H1 (cell line): Measurements from ENCODE around the gene EMX1. TPM values are rescaled to one million over a fixed set of nuclear protein-coding genes. Genes with fewer than 3 reads are reported as not detected.

ENCODE experiments used
- CBX5 ChIP-seq: fragments of 300-800, 300-1000 bp; sonication (generic); IDR thresholded peaks from 2 replicates; pipeline ENCODE4 v1.7.1; 2016; ENCODE audit warnings: antibody characterized with exemption, low read length, low read depth
- EZH2 ChIP-seq: fragments of 200-600 bp; sonication (generic); IDR thresholded peaks from 2 replicates; pipeline ENCODE4 v1.7.1; 2012; ENCODE audit warnings: low read depth, mild to moderate bottlenecking, moderate library complexity, low read length, inconsistent platforms; ENCODE audit not compliant: severe bottlenecking
- HDAC6 ChIP-seq: IDR thresholded peaks from one replicate; pipeline ENCODE4 v1.7.1; 2012; ENCODE audit warnings: low read depth, mild to moderate bottlenecking, inconsistent platforms, low read length, moderate library complexity
- KDM1A ChIP-seq: fragments of 200-600, 300-600 bp; sonication (generic); IDR thresholded peaks from 2 replicates; pipeline ENCODE4 v1.7.1; 2016; ENCODE audit warnings: mild to moderate bottlenecking, low read length, borderline replicate concordance
- KDM5A ChIP-seq: fragments of 200-600 bp; IDR thresholded peaks from 2 replicates; pipeline ENCODE4 v1.7.1; 2012; ENCODE audit warnings: mild to moderate bottlenecking, low read length, inconsistent platforms, mixed read lengths
- NRF1 ChIP-seq: IDR thresholded peaks from 2 replicates; pipeline ENCODE4 v1.6.1; 2011; ENCODE audit warnings: mild to moderate bottlenecking, low read depth, low read length, improper control_type of control experiment
- SIN3A ChIP-seq, 2 experiments: IDR thresholded peaks in 1 of 2; conservative IDR thresholded peaks in 1 of 2; 2 replicates each; pipeline ENCODE4 v1.6.1; 2011 to 2012; ENCODE audit warnings: low read length in 2 of 2, improper control_type of control experiment in 1 of 2, low read depth in 1 of 2, mild to moderate bottlenecking in 1 of 2
- TBP ChIP-seq: IDR thresholded peaks from 2 replicates; pipeline ENCODE4 v1.6.1; 2011; ENCODE audit warnings: low read depth, low read length, improper control_type of control experiment
- ZNF274 ChIP-seq: IDR thresholded peaks from 2 replicates; pipeline ENCODE4 v1.7.0; 2012; ENCODE audit warnings: low read length, borderline replicate concordance; ENCODE audit errors: extremely low read depth
- polyA plus RNA-seq, 7 experiments: library from polyadenylated mRNA; depleted of rRNA in 3 of 7; stranded (reverse) in 5 of 7; unstranded in 2 of 7; fragments of >200 nt in 5 of 7; fragments of 200-250 nt in 2 of 7; gene quantifications; 1 replicate in 5 of 7; 2 replicates in 1 of 7; 4 replicates in 1 of 7; pipeline versions ENCODE4 v1.2.1 to v1.2.3, GENCODE V29; 2011 to 2013; ENCODE audit warnings: missing spikeins in 2 of 7, mixed read lengths in 2 of 7
- total RNA-seq: library from RNA; stranded (reverse); fragmentation: NEBNext Ultra II Directional; extraction: Animal tissue kit (Norgen Biotek cat#: 25700); gene quantifications from 2 replicates; pipeline ENCODE4 v1.2.1, GENCODE V29; 2021
- TF ChIP-seq, protein P1 (sequence below): fragments of 300-600 bp; sonication (generic); IDR thresholded peaks from 2 replicates; pipeline ENCODE4 v1.7.1; 2012; ENCODE audit warnings: low read length, moderate library complexity, mild to moderate bottlenecking, inconsistent platforms; ENCODE audit not compliant: insufficient replicate concordance
- TF ChIP-seq, protein P2 (sequence below): IDR thresholded peaks from 2 replicates; pipeline ENCODE4 v1.6.1; 2011; ENCODE audit warnings: low read length, improper control_type of control experiment

Gene EMX1
- total and polyA plus RNA-seq, 2 of the 8 experiments (the other 6 are each of a cell fraction or from before 2014, with no cell fraction given), result 2.4 to 4.9 TPM

DNA sequence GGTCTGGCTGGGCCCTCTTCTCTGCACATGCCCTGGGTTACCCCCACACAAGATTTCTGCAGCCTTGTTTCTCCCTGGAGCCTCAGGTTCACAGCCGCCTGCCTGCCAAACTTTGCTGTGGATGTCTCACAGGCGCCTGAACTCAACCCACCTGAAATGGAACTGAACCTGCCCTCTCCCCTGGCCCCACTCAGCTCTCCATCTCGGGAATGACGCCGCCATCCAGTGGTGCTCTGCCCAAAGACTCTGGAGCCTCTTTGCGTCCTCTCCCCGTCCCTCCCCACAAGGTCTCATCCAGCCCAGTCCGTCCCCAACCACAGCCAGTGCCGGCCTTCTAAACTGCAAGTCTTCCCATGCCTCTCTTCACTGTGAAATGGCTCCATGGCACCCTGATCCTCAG is 29.1 kb downstream of the EMX1 start (continued):
- TF ChIP-seq, protein P1, sequence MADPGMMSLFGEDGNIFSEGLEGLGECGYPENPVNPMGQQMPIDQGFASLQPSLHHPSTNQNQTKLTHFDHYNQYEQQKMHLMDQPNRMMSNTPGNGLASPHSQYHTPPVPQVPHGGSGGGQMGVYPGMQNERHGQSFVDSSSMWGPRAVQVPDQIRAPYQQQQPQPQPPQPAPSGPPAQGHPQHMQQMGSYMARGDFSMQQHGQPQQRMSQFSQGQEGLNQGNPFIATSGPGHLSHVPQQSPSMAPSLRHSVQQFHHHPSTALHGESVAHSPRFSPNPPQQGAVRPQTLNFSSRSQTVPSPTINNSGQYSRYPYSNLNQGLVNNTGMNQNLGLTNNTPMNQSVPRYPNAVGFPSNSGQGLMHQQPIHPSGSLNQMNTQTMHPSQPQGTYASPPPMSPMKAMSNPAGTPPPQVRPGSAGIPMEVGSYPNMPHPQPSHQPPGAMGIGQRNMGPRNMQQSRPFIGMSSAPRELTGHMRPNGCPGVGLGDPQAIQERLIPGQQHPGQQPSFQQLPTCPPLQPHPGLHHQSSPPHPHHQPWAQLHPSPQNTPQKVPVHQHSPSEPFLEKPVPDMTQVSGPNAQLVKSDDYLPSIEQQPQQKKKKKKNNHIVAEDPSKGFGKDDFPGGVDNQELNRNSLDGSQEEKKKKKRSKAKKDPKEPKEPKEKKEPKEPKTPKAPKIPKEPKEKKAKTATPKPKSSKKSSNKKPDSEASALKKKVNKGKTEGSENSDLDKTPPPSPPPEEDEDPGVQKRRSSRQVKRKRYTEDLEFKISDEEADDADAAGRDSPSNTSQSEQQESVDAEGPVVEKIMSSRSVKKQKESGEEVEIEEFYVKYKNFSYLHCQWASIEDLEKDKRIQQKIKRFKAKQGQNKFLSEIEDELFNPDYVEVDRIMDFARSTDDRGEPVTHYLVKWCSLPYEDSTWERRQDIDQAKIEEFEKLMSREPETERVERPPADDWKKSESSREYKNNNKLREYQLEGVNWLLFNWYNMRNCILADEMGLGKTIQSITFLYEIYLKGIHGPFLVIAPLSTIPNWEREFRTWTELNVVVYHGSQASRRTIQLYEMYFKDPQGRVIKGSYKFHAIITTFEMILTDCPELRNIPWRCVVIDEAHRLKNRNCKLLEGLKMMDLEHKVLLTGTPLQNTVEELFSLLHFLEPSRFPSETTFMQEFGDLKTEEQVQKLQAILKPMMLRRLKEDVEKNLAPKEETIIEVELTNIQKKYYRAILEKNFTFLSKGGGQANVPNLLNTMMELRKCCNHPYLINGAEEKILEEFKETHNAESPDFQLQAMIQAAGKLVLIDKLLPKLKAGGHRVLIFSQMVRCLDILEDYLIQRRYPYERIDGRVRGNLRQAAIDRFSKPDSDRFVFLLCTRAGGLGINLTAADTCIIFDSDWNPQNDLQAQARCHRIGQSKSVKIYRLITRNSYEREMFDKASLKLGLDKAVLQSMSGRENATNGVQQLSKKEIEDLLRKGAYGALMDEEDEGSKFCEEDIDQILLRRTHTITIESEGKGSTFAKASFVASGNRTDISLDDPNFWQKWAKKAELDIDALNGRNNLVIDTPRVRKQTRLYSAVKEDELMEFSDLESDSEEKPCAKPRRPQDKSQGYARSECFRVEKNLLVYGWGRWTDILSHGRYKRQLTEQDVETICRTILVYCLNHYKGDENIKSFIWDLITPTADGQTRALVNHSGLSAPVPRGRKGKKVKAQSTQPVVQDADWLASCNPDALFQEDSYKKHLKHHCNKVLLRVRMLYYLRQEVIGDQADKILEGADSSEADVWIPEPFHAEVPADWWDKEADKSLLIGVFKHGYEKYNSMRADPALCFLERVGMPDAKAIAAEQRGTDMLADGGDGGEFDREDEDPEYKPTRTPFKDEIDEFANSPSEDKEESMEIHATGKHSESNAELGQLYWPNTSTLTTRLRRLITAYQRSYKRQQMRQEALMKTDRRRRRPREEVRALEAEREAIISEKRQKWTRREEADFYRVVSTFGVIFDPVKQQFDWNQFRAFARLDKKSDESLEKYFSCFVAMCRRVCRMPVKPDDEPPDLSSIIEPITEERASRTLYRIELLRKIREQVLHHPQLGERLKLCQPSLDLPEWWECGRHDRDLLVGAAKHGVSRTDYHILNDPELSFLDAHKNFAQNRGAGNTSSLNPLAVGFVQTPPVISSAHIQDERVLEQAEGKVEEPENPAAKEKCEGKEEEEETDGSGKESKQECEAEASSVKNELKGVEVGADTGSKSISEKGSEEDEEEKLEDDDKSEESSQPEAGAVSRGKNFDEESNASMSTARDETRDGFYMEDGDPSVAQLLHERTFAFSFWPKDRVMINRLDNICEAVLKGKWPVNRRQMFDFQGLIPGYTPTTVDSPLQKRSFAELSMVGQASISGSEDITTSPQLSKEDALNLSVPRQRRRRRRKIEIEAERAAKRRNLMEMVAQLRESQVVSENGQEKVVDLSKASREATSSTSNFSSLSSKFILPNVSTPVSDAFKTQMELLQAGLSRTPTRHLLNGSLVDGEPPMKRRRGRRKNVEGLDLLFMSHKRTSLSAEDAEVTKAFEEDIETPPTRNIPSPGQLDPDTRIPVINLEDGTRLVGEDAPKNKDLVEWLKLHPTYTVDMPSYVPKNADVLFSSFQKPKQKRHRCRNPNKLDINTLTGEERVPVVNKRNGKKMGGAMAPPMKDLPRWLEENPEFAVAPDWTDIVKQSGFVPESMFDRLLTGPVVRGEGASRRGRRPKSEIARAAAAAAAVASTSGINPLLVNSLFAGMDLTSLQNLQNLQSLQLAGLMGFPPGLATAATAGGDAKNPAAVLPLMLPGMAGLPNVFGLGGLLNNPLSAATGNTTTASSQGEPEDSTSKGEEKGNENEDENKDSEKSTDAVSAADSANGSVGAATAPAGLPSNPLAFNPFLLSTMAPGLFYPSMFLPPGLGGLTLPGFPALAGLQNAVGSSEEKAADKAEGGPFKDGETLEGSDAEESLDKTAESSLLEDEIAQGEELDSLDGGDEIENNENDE, result no peak
- no peak for TF ChIP-seq SIN3A (conservative IDR thresholded peaks at IDR 0.05 in 1 of 2, IDR thresholded peaks at IDR 0.05 in 1 of 2; ENCODE audit: low read depth in 1 of 2, low read length in 2 of 2)
- TF ChIP-seq, protein P2, sequence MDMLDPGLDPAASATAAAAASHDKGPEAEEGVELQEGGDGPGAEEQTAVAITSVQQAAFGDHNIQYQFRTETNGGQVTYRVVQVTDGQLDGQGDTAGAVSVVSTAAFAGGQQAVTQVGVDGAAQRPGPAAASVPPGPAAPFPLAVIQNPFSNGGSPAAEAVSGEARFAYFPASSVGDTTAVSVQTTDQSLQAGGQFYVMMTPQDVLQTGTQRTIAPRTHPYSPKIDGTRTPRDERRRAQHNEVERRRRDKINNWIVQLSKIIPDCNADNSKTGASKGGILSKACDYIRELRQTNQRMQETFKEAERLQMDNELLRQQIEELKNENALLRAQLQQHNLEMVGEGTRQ, result no peak
- TF ChIP-seq KDM1A, result no peak
- no peak for TF ChIP-seq ZNF274
- no peak for TF ChIP-seq NRF1
- TF ChIP-seq HDAC6, result no peak
- TF ChIP-seq TBP, result no peak
- no peak for TF ChIP-seq CBX5
- no peak for TF ChIP-seq KDM5A
- TF ChIP-seq EZH2, result no peak
- TF ChIP-seq, all 59 proteins: peak for 0
